ENCODE results near the gene AP1M2. TPM values are rescaled to one million over a fixed set of nuclear protein-coding genes. Genes with fewer than 3 reads are reported as not detected.
"Not testable (repeated sequence)": the region's sequence is repeated elsewhere in the genome, so short reads cannot be mapped to it uniquely, and the experiment has no call there.

AP1M2 gene
- total RNA-seq, 1 donor from 2014 or later: 3.1 TPM

DNA sequence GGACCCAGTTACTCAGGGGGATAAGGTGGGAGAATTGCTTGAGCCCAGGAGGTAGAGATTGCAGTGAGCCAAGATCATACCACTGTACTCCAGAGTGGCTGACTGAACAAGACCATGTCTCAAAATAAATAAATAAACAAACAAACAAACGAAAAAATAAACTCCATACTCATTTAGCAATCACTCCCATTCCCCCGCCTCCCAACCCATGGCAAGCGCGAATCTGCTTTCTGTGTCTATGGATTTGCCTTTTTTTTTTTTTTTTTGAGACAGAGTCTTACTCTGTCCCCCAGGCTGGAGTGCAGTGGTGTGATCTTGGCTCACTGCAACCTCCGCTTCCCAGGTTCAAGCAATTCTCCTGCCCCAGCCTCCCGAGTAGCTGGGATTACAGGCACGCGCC lies 60.2 kb downstream of the AP1M2 start:
- not testable (repeated sequence) for H3K36me3 ChIP-seq (ENCODE audit: control insufficient read depth in 3 of 3, insufficient read depth in 3 of 3, low read length in 3 of 3); H3K9ac ChIP-seq (ENCODE audit: low read depth in 1 of 3, low read length in 3 of 3); H3K9me3 ChIP-seq (ENCODE audit: control insufficient read depth in 3 of 3, low read length in 3 of 3); H3K4me1 ChIP-seq (ENCODE audit: control insufficient read depth in 3 of 3, insufficient read depth in 3 of 3, low read length in 3 of 3); H3K4me3 ChIP-seq (ENCODE audit: low read length in 3 of 3); H3K27ac ChIP-seq (ENCODE audit: low read depth, low read length); H3K27me3 ChIP-seq (ENCODE audit: control insufficient read depth in 3 of 3, insufficient read depth in 3 of 3, low read length in 3 of 3)

DNA sequence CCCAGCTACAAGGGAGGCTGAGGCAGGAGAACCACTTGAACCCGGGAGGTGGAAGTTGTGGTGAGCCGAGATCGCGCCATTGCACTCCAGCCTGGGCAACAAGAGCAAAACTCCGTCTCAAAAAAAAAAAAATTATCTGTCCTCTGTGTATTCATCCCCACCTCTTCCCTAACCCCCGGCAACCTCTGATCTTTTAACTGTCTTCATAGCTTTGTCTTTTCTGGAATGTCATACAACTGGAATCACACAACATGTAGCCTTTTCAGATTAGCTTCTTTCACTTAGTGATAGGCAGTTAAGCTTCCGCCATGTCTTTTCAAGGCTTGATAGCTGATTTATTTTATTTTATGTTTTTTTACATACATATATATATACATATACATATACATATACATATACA lies 61.5 kb downstream of the AP1M2 start:
- Histone ChIP-seq H3K27me3 (ENCODE audit: control insufficient read depth in 3 of 3, insufficient read depth in 3 of 3, low read length in 3 of 3) (no peaks in the 10 kb centered on the region), H3K36me3 (ENCODE audit: control insufficient read depth in 3 of 3, insufficient read depth in 3 of 3, low read length in 3 of 3) (no peaks in the 10 kb centered on the region), H3K4me3 (ENCODE audit: low read length in 3 of 3) (no peak overlapping the region), H3K9ac (ENCODE audit: low read depth in 1 of 3, low read length in 3 of 3) (no peak overlapping the region), H3K27ac (ENCODE audit: low read depth, low read length) (no peak overlapping the region), H3K4me1 (ENCODE audit: control insufficient read depth in 3 of 3, insufficient read depth in 3 of 3, low read length in 3 of 3) (no peaks in the 10 kb centered on the region), H3K9me3 (ENCODE audit: control insufficient read depth in 3 of 3, low read length in 3 of 3) (no peaks in the 10 kb centered on the region)

DNA sequence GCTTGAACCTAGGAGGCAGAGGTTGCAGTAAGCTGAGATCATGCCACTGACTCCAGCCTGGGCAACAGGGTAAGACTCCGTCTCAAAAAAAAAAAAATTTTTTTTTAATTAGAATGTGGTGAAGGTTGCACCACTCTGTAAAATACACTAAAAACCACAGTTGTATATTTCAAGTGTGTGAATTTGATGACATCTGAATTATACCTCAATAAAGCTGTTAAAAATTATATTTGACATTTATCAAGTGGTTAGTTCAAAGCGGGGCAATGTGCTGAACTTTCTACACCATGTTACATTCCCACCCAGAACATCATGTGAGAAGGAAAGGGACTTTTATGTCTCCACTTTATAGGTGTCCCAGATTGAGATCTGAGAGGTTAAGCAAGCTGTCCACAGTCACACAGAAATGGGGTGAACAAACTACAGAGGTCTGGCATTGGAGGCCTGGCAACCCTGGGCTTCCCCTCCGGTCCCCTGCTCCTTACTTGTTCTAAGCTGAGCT lies 63.9 kb downstream of the AP1M2 start:
- Histone ChIP-seq H3K36me3 (ENCODE audit: control insufficient read depth in 3 of 3, insufficient read depth in 3 of 3, low read length in 3 of 3) (no peaks in the 10 kb centered on the region), H3K27ac (ENCODE audit: low read depth, low read length) (no peak overlapping the region), H3K4me1 (ENCODE audit: control insufficient read depth in 3 of 3, insufficient read depth in 3 of 3, low read length in 3 of 3) (peaks cover 0 to 3% (median 2%) of the 10 kb centered on the region in 3 donors), H3K9me3 (ENCODE audit: control insufficient read depth in 3 of 3, low read length in 3 of 3) (no peaks in the 10 kb centered on the region), H3K4me3 (ENCODE audit: low read length in 3 of 3) (no peak overlapping the region), H3K9ac (ENCODE audit: low read depth in 1 of 3, low read length in 3 of 3) (no peak overlapping the region), H3K27me3 (ENCODE audit: control insufficient read depth in 3 of 3, insufficient read depth in 3 of 3, low read length in 3 of 3) (peaks cover 13 to 18% (median 14%) of the 10 kb centered on the region in 3 donors)

Small RNA genes within 50 kb of the gene (small RNA-seq; reads per million reads assigned to genes)
- not detected for gene MIR1238
- not detected for gene RNU7-140P

Other genes starting within 250 kb of the AP1M2 start
- 8.4 TPM for gene ICAM3, start 247.7 kb downstream of the AP1M2 start, total RNA-seq
- gene TYK2, start 206.7 kb downstream of the AP1M2 start, total RNA-seq: 38.1 TPM
- 73.1 TPM for gene CDC37, start 183.8 kb downstream of the AP1M2 start, total RNA-seq
- 1.0 TPM for gene PDE4A, start 166.8 kb downstream of the AP1M2 start, total RNA-seq
- gene KEAP1, start 84.0 kb downstream of the AP1M2 start, total RNA-seq: 60.0 TPM
- 1.6 TPM for gene S1PR5, start 69.9 kb downstream of the AP1M2 start, total RNA-seq
- 20.4 TPM for gene ATG4D, start 43.4 kb downstream of the AP1M2 start, total RNA-seq
- 5.2 TPM for gene KRI1, start 21.3 kb downstream of the AP1M2 start, total RNA-seq
- 16.7 TPM for gene CDKN2D, start 18.3 kb downstream of the AP1M2 start, total RNA-seq
- 41.2 TPM for gene SLC44A2, start 38.2 kb upstream of the AP1M2 start, total RNA-seq
- gene ILF3, start 67.0 kb upstream of the AP1M2 start, total RNA-seq: 69.4 TPM
- gene QTRT1, start 114.1 kb upstream of the AP1M2 start, total RNA-seq: 27.7 TPM
- 54.8 TPM for gene DNM2, start 130.8 kb upstream of the AP1M2 start, total RNA-seq
- 39.7 TPM for gene TMED1, start 248.9 kb upstream of the AP1M2 start, total RNA-seq